ENCODE results near the gene EML1. TPM values are rescaled to one million over a fixed set of nuclear protein-coding genes. Genes with fewer than 3 reads are reported as not detected.

The EML1 gene
- total RNA-seq, 1 experiment from 2014 or later: 11.8 TPM

GRCh38 chr14:99808154-99808505, 14.9 kb downstream of the EML1 start:
- no peaks in the 10 kb centered on the region for H3K36me3 ChIP-seq
- no peaks in the 10 kb centered on the region for H3K9me3 ChIP-seq
- no peak for DNase-seq
- H3K4me3 ChIP-seq: no peak overlapping the region
- H3K27me3 ChIP-seq: no peaks in the 10 kb centered on the region

- DNase-seq: no peak
- H3K9me3 ChIP-seq: no peaks in the 10 kb centered on the region
- no peak overlapping the region for H3K4me3 ChIP-seq
- no peaks in the 10 kb centered on the region for H3K27me3 ChIP-seq
- H3K36me3 ChIP-seq: no peaks in the 10 kb centered on the region
Observed at GRCh38 chr14:99808515-99808914, 15.3 kb downstream of the EML1 start.

GRCh38 chr14:99809360-99809759, 16.1 kb downstream of the EML1 start:
- no peak overlapping the region for H3K4me3 ChIP-seq
- H3K9me3 ChIP-seq: no peaks in the 10 kb centered on the region
- peak; percentile 95 for DNase-seq
- no peaks in the 10 kb centered on the region for H3K27me3 ChIP-seq
- no peaks in the 10 kb centered on the region for H3K36me3 ChIP-seq

- H3K4me3 ChIP-seq: no peak overlapping the region
- H3K9me3 ChIP-seq: no peaks in the 10 kb centered on the region
- no peaks in the 10 kb centered on the region for H3K27me3 ChIP-seq
- H3K36me3 ChIP-seq: no peaks in the 10 kb centered on the region
- no peak for DNase-seq
Observed at GRCh38 chr14:99809859-99810558, 16.8 kb downstream of the EML1 start.

- no peak for DNase-seq
- no peaks in the 10 kb centered on the region for H3K27me3 ChIP-seq
Observed at GRCh38 chr14:99810559-99810874, 17.3 kb downstream of the EML1 start.

GRCh38 chr14:99812096-99812750, 19.0 kb downstream of the EML1 start:
- Histone ChIP-seq H3K36me3 (no peaks in the 10 kb centered on the region), H3K9me3 (no peaks in the 10 kb centered on the region), H3K27me3 (no peaks in the 10 kb centered on the region), H3K4me3 (no peak overlapping the region)
- DNase-seq: no peak

More at GRCh38 chr14:99810559-99810874, 17.3 kb downstream of the EML1 start:
- no peaks in the 10 kb centered on the region for H3K36me3 ChIP-seq
- H3K9me3 ChIP-seq: no peaks in the 10 kb centered on the region
- no peak overlapping the region for H3K4me3 ChIP-seq

- no peaks in the 10 kb centered on the region for H3K36me3 ChIP-seq
- DNase-seq: no peak
- H3K4me3 ChIP-seq: no peak overlapping the region
- H3K27me3 ChIP-seq: no peaks in the 10 kb centered on the region
- H3K9me3 ChIP-seq: no peaks in the 10 kb centered on the region
Observed at GRCh38 chr14:99812892-99813291, 19.7 kb downstream of the EML1 start.

- no peaks in the 10 kb centered on the region for H3K36me3 ChIP-seq
- no peak for DNase-seq
- no peak overlapping the region for H3K4me3 ChIP-seq
- H3K9me3 ChIP-seq: no peaks in the 10 kb centered on the region
- H3K27me3 ChIP-seq: no peaks in the 10 kb centered on the region
Observed at GRCh38 chr14:99815696-99816095, 22.5 kb downstream of the EML1 start.

GRCh38 chr14:99816217-99816616, 23.0 kb downstream of the EML1 start:
- H3K27me3 ChIP-seq: no peaks in the 10 kb centered on the region
- H3K9me3 ChIP-seq: no peaks in the 10 kb centered on the region
- no peaks in the 10 kb centered on the region for H3K36me3 ChIP-seq
- no peak for DNase-seq
- H3K4me3 ChIP-seq: no peak overlapping the region

- Histone ChIP-seq H3K4me3 (no peak overlapping the region), H3K36me3 (no peaks in the 10 kb centered on the region), H3K9me3 (no peaks in the 10 kb centered on the region), H3K27me3 (no peaks in the 10 kb centered on the region)
- DNase-seq: no peak
Observed at GRCh38 chr14:99816642-99817041, 23.4 kb downstream of the EML1 start.

- H3K36me3 ChIP-seq: no peaks in the 10 kb centered on the region
- no peak overlapping the region for H3K4me3 ChIP-seq
- no peaks in the 10 kb centered on the region for H3K27me3 ChIP-seq
- no peaks in the 10 kb centered on the region for H3K9me3 ChIP-seq
- DNase-seq: no peak
Observed at GRCh38 chr14:99817331-99817730, 24.1 kb downstream of the EML1 start.

- Histone ChIP-seq H3K4me3 (no peak overlapping the region), H3K27me3 (no peaks in the 10 kb centered on the region), H3K36me3 (no peaks in the 10 kb centered on the region), H3K9me3 (no peaks in the 10 kb centered on the region)
- no peak for DNase-seq
Observed at GRCh38 chr14:99818503-99819036, 25.4 kb downstream of the EML1 start.

GRCh38 chr14:99819514-99819913, 26.3 kb downstream of the EML1 start:
- H3K27me3 ChIP-seq: no peaks in the 10 kb centered on the region
- DNase-seq: no peak
- H3K36me3 ChIP-seq: no peaks in the 10 kb centered on the region
- H3K4me3 ChIP-seq: no peak overlapping the region
- H3K9me3 ChIP-seq: no peaks in the 10 kb centered on the region

GRCh38 chr14:99820702-99821331, 27.6 kb downstream of the EML1 start:
- Histone ChIP-seq H3K9me3 (no peaks in the 10 kb centered on the region), H3K4me3 (no peak overlapping the region), H3K27me3 (no peaks in the 10 kb centered on the region), H3K36me3 (no peaks in the 10 kb centered on the region)
- DNase-seq: no peak

- no peaks in the 10 kb centered on the region for H3K9me3 ChIP-seq
- H3K27me3 ChIP-seq: no peaks in the 10 kb centered on the region
- no peak overlapping the region for H3K4me3 ChIP-seq
- H3K36me3 ChIP-seq: no peaks in the 10 kb centered on the region
- DNase-seq: no peak
Observed at GRCh38 chr14:99821519-99822508, 28.6 kb downstream of the EML1 start.

- DNase-seq: no peak
- H3K27me3 ChIP-seq: no peaks in the 10 kb centered on the region
- no peak overlapping the region for H3K4me3 ChIP-seq
- no peaks in the 10 kb centered on the region for H3K9me3 ChIP-seq
- no peaks in the 10 kb centered on the region for H3K36me3 ChIP-seq
Observed at GRCh38 chr14:99822800-99823455, 29.7 kb downstream of the EML1 start.
